IPS-18c (cell line): Measurements from ENCODE around the gene RNF103.
A peak's percentile ranks its signal among the peaks of the same experiment; 100 is the strongest.

Source experiments
- H3K4me3 ChIP-seq: 2 replicates; pipeline ENCODE4 v1.7.0; 2013; ENCODE audit warnings: low read depth, mild to moderate bottlenecking, low read length, moderate library complexity; ENCODE audit not compliant: insufficient read depth
- H3K9me3 ChIP-seq: one replicate; pipeline ENCODE4 v1.6.1; 2013; ENCODE audit warnings: mild to moderate bottlenecking, low read length, moderate library complexity; ENCODE audit not compliant: control insufficient read depth, insufficient read depth

RNF103 gene

GRCh38 chr2:86632672-86633071 is 9.0 kb upstream of the RNF103 start:
- Histone ChIP-seq H3K9me3 (no peaks in the 10 kb centered on the region), H3K4me3 (no peak overlapping the region)

- Histone ChIP-seq H3K9me3 (no peaks in the 10 kb centered on the region), H3K4me3 (no peak overlapping the region)
Measured at GRCh38 chr2:86631846-86632485, 8.3 kb upstream of the RNF103 start.

GRCh38 chr2:86628091-86628522 is 4.4 kb upstream of the RNF103 start:
- no peak overlapping the region for H3K4me3 ChIP-seq
- no peaks in the 10 kb centered on the region for H3K9me3 ChIP-seq

- no peak overlapping the region for H3K4me3 ChIP-seq
- H3K9me3 ChIP-seq, result no peaks in the 10 kb centered on the region
Measured at GRCh38 chr2:86627550-86627949, 3.9 kb upstream of the RNF103 start.

GRCh38 chr2:86625096-86625495 is 1.4 kb upstream of the RNF103 start:
- H3K9me3 ChIP-seq, result no peaks in the 10 kb centered on the region
- no peak overlapping the region for H3K4me3 ChIP-seq

- no peaks in the 10 kb centered on the region for H3K9me3 ChIP-seq
- peak overlapping the region; percentile 89; the same call in 1 of the 2 replicates for H3K4me3 ChIP-seq
Measured at GRCh38 chr2:86624267-86624547, 542 bp upstream of the RNF103 start.

GRCh38 chr2:86623043-86623493 is 597 bp downstream of the RNF103 start:
- H3K9me3 ChIP-seq, result no peaks in the 10 kb centered on the region
- H3K4me3 ChIP-seq, result peak overlapping the region; percentile 89

GRCh38 chr2:86622519-86623042 is 1.1 kb downstream of the RNF103 start:
- Histone ChIP-seq H3K4me3 (peak overlapping the region; percentile 89), H3K9me3 (no peaks in the 10 kb centered on the region)

GRCh38 chr2:86621280-86621943 is 2.3 kb downstream of the RNF103 start:
- no peak overlapping the region for H3K4me3 ChIP-seq

GRCh38 chr2:86617738-86618137 is 5.9 kb downstream of the RNF103 start:
- H3K4me3 ChIP-seq, result no peak overlapping the region

More at GRCh38 chr2:86621280-86621943, 2.3 kb downstream of the RNF103 start:
- H3K9me3 ChIP-seq, result no peaks in the 10 kb centered on the region

GRCh38 chr2:86617153-86617552 is 6.5 kb downstream of the RNF103 start:
- Histone ChIP-seq H3K9me3 (no peaks in the 10 kb centered on the region), H3K4me3 (no peak overlapping the region)

More at GRCh38 chr2:86617738-86618137, 5.9 kb downstream of the RNF103 start:
- H3K9me3 ChIP-seq, result no peaks in the 10 kb centered on the region

- Histone ChIP-seq H3K9me3 (no peaks in the 10 kb centered on the region), H3K4me3 (no peak overlapping the region)
Measured at GRCh38 chr2:86616502-86616901, 7.2 kb downstream of the RNF103 start.

- Histone ChIP-seq H3K9me3 (no peaks in the 10 kb centered on the region), H3K4me3 (no peak overlapping the region)
Measured at GRCh38 chr2:86615596-86615995, 8.1 kb downstream of the RNF103 start.

GRCh38 chr2:86613515-86613914 is 10.2 kb downstream of the RNF103 start:
- Histone ChIP-seq H3K4me3 (no peak overlapping the region), H3K9me3 (no peaks in the 10 kb centered on the region)

GRCh38 chr2:86610871-86611270 is 12.8 kb downstream of the RNF103 start:
- Histone ChIP-seq H3K4me3 (no peak overlapping the region), H3K9me3 (no peaks in the 10 kb centered on the region)

- Histone ChIP-seq H3K4me3 (no peak overlapping the region), H3K9me3 (no peaks in the 10 kb centered on the region)
Measured at GRCh38 chr2:86608832-86609410, 14.7 kb downstream of the RNF103 start.

- no peak overlapping the region for H3K4me3 ChIP-seq
- no peaks in the 10 kb centered on the region for H3K9me3 ChIP-seq
Measured at GRCh38 chr2:86603905-86604304, 19.8 kb downstream of the RNF103 start.

- H3K9me3 ChIP-seq, result no peaks in the 10 kb centered on the region
- no peak overlapping the region for H3K4me3 ChIP-seq
Measured at GRCh38 chr2:86598966-86599365, 24.7 kb downstream of the RNF103 start.
